Endometrial microvascular endothelial cells (primary cell): ENCODE measurements around the gene CLASP1. TPM values are rescaled to one million over a fixed set of nuclear protein-coding genes. Genes with fewer than 3 reads are reported as not detected.
"Not testable (repeated sequence)": the region's sequence is repeated elsewhere in the genome, so short reads cannot be mapped to it uniquely, and the experiment has no call there.

Experiments used
- in situ Hi-C: cut with HindIII; loops from 2 replicates; pipeline ENCODE4 v1.10.0; 2017; ENCODE audit warnings: low sequenced_read_pairs, low pct_unique_long_range_greater_than_20kb; ENCODE audit errors: inconsistent ontology term
- total RNA-seq: library from RNA; depleted of rRNA; stranded (reverse); fragments of >200 nt; gene quantifications from one replicate; pipeline ENCODE4 v1.2.3, GENCODE V29; 2015; ENCODE audit errors: inconsistent ontology term

The CLASP1 gene
- total RNA-seq, 1 donor from 2014 or later: 51.7 TPM

DNA sequence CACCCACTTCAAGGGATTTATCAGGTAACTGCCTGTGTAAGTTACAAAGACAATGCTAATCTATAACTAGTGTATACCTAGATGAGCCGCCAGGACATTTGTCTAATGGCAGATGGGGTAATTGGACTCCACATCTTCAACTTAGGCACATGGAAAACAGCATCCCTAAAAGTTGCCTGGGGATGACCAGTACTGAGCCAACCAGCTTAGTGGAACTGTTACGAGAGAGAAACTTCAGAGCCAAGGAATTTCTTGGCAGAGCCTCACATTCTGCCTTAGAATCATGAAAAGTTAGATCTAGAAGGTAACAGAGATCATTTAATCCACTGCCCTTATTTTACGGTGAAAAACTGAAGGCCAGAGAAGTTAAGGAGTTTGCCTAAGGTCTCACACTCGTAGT is 15.5 kb upstream of the CLASP1 start:
- in situ Hi-C loops: no loop called here

GRCh38 chr2:121664086-121664485 is 14.8 kb upstream of the CLASP1 start:
- in situ Hi-C loops: no loop called here

GRCh38 chr2:121663434-121663833 is 14.2 kb upstream of the CLASP1 start:
- in situ Hi-C loops: no loop called here

DNA sequence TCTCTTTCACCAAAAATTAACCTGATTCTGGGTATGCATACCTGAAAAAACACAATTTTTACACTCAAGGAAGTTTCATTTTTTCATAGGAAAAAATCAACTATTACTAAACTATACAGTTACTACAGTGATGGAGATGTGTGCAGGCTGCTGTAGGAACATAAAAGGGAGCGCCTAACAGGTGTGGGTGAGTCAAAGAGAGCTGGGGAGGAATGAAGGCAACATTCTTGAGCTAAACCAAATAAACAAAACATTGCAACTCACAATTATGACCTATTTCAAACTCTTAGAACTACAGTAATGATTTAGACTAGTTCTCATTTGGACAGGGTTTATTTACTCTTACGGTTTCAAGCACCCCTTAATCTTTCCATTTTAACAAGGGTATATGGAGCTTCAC is 13.4 kb upstream of the CLASP1 start:
- in situ Hi-C loops: no loop called here

- in situ Hi-C loops: no loop called here
Observed at GRCh38 chr2:121659933-121660332, 10.7 kb upstream of the CLASP1 start.

DNA sequence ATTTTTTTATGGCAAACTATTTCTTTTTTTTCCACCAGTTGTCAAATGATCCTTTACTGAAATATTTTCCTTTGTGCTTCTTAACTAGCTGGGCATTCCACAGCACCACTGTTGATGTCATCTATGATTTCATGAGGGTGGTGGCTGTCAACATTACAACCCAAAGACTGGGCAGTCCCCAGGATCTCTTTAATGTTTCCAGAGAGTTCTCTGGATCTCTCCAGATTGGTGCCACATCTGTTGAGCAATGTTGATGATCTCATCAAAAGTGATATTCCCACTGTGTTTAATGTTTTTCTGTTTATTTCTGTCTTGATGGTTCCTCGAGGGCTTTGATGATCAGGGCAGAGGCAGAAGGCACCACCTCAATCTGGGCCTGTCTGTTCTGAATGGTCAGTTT is 9.1 kb upstream of the CLASP1 start:
- in situ Hi-C loops: not testable (repeated sequence)

GRCh38 chr2:121653035-121653434 is 3.8 kb upstream of the CLASP1 start:
- in situ Hi-C loops: no loop called here

- in situ Hi-C loops: no loop called here
Observed at GRCh38 chr2:121650315-121650930, 1.2 kb upstream of the CLASP1 start.

DNA sequence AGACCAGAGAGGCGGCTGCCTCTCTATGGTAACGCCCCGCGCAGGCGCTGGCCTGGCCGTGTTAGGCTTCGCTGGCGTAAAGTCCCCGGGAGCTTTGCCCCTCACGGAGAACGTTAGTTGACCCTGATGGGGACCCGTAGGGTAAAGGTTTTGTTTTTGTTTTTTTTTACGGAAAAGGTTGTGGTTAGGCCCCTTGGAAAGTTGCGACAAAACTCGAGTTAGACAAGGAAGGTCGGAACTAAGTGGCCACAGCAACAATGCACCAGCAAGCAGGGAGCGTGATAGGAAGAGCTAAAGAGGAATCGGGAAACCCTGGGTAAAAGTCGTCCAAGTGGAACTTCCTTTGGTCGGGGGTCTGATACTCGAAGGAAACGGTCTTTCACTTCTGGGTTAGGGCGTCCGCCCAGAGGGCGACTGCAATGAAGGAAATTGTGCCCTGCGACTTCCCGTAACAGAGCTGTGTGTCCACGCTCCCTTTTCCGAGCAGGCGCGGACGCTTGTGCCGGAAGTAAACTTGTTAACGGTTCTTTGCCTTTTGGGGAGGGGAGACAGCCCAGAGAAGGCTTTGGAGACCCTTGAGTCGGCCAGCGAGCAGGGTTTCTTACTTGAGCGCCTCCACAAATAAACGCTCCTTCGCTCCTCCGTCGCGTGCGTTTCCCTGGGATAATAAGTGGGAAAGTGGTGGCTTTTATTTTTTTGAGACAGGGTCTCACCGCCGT is 493 bp upstream of the CLASP1 start:
- in situ Hi-C loops: no loop called here

DNA sequence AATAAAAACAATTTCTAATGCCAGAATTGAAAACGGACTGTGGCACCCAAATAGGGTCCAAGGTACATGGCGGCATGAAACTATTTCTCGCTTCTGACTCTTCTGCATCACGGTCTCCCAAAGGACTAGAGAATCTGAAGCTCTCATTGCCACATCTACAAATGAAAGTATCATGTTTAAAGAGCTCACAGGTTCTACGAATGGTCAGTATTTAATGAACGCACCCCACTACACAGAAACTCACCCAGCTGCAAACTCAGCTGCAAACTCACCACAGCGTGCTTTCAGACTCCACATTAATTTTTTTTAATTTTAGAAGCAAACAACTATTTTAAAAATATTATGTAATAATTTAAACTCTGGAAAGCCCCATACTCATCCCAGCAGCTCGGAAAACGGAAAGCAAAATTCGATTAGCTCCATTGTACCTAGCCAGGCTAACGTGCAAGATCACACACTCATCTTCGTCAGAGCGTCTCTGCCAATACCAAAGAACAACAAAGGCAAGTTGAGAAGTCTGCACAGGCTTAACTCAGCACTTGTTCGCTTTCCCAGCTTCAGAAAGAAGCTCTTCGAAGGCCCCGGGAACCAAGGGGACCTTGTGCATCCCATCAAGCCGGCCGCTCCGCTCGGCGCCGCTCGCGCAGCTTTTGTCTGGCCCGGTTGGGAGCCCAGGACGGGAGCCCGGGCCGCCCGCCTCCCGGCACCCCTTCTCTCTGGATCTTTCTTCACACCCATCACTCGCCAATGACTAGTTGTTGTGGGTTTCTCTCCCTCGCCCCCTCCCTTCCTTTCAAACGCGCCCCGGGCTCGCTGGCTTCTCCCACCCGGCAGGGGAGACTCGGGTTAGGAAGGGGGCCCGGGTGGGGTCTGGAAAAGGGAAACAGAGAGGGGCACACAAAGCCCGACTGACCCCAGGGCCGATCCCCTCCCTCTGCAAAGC is 785 bp downstream of the CLASP1 start:
- in situ Hi-C loops: no loop called here

- in situ Hi-C loops: no loop called here
Observed at GRCh38 chr2:121647396-121647795, 1.9 kb downstream of the CLASP1 start.

DNA sequence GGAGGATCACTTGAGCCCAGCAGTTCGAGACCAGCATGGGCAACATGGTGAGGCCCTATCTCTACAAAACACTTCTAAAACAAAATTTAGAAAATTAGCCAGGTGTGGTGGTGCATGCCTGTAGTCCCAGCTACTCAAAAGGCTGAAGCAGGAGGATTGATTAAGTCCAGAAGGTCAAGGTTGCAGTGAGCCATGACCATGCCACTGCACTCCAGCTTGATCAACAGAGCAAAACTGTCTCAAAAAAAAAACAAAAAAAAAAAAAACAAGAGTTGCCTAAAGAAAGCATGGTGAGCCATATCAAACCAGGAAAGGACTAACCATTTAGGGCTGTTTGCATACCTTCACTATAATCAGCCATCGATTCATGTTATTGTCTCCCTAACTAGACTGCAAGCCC is 4.5 kb downstream of the CLASP1 start:
- in situ Hi-C loops: no loop called here

- in situ Hi-C loops: no loop called here
Observed at GRCh38 chr2:121643877-121644276, 5.4 kb downstream of the CLASP1 start.

DNA sequence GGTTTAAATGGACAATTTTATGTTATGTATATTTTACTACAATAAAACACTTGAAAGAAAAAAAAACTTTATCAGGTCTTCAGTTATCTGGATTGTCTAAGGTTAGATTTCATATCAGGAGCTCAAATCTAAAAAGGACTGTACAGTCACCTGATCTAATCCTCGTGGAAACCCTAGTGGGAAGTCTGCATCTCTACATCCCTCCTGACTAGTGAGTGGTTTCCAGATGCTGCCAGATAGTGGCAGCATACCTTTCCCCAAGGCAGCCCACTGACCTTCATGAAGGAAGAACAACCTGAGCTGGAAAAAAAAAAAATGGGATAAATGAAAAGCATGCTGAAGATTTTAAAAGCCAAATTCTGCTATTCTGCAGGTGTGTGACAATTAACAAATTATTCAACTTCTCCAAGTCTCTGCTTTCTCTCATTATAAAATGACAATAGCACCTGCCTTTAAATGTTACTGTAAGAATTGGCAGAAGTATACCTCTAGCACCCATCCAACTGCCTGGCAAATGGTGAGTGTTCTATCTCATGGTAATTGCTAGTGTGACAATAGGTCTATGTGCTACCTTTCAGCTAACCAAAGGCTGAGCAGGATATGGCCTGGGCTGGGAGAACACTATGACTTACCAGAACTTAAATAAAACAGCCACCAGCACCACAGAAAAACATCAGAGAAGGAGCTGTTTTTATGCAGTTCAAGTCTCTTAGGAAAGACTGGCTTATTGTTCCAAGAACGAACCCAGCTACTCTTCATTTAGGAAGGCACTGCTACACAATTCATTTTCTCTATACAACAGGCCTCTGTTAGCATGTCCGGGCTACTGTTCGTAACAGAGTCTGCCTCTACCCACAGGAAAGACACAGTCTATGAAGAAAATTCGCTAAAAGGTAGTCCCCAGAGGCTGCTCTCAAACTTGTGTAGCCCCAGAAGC is 8.6 kb downstream of the CLASP1 start:
- in situ Hi-C loops: no loop called here

GRCh38 chr2:121639846-121640245 is 9.4 kb downstream of the CLASP1 start:
- in situ Hi-C loops: not testable (repeated sequence)

- in situ Hi-C loops: no loop called here
Observed at GRCh38 chr2:121638333-121638732, 10.9 kb downstream of the CLASP1 start.

DNA sequence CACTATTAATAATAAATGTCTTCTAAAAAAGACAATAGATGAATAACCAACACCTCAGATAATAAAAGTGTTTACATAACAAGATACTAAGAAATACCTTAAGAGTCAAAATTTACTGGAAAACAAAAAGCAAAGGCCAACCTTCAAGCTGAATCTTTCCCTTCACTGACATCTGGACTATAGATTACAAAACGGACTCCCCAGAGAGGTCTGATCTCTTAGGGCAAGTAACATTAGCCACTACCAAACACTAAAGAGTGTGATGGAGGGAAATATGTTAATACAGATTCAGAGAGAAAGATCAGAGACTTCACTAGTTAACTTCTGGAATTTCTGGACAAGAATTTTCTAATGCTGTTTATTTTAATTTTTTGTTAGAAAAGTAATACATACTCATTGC is 13.9 kb downstream of the CLASP1 start:
- in situ Hi-C loops: no loop called here

DNA sequence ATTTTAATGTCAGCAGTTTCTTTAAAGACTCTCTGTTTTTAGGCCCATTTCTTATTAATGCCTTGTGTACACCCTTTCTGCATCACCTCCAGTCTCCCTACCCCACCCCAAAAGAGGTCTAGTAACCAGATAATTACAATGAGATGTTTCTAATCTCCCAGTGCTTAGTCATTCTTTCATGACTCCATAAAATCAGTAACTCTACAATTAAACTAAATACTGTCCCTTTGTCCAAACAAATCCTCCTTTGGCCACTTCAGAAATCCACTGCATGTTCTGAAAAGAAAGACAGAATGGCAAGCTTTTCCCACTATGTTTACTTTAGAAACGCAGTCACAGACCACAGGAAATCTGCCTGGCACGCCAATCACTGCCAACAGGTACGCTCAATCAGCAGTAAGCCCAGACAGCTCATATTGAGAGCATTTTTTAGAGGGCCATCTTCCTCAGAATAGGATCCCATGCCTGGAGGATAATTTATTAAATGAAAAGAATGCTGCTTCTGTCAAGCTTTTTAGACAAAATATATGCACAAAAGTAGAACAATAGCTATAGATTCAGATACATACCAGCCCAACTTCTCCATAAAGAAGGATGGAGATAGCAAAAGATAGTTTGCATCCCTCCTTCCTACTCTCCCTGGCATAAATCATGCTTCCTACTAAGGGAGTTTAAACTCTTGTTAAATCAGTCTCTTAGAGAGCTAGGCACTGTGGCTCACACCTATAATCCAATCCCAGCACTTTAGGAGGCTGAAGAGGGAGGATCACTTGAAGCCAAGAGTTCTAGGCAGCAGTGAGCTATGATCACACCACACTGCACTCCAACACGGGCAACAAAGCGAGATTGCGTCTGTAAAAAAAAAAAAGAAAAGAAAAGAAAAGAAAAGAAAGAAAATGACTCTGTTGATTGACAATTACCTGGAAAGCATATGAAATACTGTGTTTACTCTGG is 14.6 kb downstream of the CLASP1 start:
- in situ Hi-C loops: no loop called here
